ENCODE measurements around the gene CENPA.
A peak's percentile ranks its signal among the peaks of the same experiment; 100 is the strongest.

Gene CENPA

DNA sequence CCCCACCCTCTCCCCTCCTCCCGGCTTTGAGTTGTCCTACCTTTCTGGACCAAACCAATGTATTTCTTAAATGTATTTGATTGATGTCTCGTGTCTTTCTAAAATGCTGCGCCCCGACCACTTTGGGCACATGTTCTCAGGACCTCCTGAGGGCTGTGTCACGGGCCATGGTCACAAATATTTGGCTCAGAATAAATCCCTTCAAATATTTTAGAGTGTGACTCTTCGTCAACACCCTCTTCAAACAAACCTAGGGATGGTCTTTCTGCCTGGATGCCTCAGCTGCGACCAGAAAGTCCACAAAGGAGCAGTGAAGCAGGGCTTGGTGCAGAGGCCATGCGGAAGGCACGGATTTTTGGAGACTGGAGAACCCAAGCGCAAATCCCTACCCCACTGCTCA, 22.8 kb upstream of the CENPA start:
- no peak for DNase-seq (ENCODE audit: low spot score)

- DNase-seq (ENCODE audit: low spot score) = peak; percentile 76
Observed at GRCh38 chr2:26764078-26764887, 21.6 kb upstream of the CENPA start, which contains the start of gene SLC35F6. TSS of gene SLC35F6 (plus strand) at chr2:26764284. CDS start at chr2:26764350, 66 bp downstream.

GRCh38 chr2:26764906-26765305, 20.9 kb upstream of the CENPA start:
- DNase-seq (ENCODE audit: low spot score) = no peak

DNA sequence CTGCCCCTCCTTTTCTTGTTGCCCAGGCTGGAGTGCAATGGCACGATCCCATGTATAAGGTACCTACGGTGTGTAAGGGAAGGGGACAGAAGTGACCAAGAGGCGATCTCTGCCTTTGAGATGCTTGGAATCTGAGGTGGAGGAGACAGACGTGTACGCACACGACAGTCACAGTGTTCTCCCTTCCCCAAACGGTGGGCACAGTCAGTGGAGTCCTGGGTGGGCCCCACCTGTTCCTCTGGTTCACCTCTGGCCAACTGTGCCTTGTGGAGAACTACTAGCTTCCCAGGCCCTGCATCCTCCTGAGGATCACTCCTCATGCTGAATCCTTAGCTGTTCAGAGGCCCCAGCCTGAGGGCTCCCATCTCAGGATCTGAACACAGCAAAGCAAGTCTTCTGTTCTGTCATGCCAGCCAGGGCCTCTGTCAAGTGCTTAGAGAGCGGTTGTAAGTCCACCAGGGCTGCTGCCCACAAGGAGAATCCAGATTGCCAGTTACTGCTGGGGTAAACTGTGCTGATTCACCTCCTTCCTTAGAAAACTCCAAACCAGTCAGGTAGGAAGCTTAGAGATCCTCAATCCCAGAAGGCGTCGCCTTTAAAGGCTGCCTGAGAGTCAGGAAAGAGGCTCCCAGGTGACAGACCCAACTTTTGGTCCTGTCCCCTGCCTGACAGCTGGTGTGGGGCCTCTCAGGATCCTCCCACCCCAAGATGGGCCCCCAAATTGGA, 20.2 kb upstream of the CENPA start:
- DNase-seq (ENCODE audit: low spot score) = no peak

DNA sequence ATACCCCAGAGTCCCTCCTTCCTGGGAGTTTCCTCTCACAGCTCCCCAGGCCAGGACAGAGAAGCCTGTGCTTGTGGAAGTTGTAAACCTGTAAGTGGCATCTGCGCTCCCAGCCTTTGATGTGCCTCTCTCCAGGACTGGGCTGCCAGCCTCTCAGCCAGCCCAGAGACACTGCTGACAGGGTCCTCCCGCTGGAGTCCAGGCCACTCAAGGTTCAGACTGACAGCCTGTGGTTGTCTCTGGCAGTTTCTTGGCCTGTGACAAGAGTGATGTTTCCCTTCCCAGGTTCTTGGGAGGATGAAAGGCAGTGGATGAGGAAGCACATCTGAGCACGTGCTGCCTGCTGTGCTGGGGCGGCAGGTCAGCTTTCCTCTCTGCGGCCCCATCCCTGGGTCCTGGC, 18.7 kb upstream of the CENPA start:
- no peak for DNase-seq (ENCODE audit: low spot score)

- no peak for DNase-seq (ENCODE audit: low spot score)
Observed at GRCh38 chr2:26767894-26768487, 17.9 kb upstream of the CENPA start.

DNA sequence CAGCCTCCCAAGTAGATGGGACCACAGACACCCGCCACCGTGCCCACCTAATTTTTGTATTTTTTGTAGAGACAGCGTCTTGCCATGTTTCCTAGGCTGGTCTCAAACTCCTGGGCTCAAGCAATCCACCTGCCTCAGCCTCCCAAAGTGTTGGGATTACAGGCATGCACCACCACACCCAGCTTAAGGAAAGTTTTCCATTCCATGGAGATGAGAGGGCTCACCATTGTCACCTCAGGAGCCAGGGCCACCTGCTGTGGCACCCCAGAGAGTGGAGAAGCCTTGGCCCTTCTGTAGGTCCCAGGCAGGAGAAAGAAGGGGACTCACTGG, 17.1 kb upstream of the CENPA start:
- no peak for DNase-seq (ENCODE audit: low spot score)

DNA sequence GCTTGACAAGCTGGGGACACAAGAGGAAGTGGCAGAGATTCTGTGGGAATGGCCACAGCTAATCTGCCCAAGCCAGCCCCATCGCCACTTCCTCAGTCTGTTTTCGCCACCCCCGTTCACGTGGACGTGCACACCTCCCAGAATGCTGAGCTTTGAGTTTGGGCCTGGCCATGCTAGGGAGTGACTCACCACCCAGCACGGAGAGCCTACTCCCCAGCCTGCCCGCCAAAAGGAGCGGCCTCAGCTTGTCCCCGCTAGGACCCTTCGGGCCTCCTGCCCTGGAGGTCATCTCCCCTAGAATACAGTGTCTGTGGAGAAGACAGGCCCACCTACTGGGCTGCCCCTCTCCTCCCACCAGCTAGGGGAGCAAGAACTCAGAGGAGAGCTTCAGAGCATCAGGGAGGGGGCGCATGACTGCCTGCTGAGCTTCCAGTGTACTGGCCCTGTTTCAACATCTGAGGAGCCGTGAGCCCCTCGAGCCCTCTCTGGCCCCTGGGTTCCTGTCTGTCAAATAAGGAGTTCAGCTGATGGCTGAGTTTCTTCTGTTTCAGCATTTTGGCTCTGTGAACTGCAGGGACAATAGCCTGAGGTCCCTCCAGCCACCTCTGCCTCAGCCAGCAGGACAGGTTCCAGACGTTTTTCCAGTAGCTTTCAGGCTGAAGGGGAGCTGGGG, 16.6 kb upstream of the CENPA start:
- DNase-seq (ENCODE audit: low spot score) = peak; percentile 26

DNA sequence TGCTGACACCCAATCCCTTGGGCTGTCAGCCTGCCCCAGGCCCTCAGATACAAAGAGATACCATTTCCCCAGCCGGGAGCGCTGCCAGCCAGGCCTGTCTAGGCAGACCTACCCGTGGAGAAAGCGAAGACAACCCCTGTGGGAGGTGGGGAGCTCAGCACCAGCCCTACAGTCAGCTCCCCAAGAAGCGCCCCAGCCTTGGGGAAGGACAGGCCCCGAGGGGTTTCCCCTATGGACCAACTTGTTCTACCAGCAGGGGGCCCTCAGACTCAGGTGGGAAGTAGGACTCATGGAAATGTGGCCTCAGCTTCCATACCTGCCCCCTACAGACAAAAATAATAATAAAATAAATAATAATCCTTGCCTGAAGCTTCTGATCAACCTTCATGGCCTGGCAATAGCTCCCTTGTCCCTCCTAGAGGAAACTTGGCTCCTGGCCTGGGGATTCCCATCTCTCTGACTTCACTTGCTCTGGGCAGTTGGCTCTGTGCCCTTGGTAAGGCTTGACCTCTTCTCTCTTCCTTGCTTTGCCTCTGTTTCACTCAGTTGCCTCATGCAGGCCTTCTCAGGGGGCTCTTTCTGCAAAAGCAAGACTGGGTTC, 14.8 kb upstream of the CENPA start:
- DNase-seq (ENCODE audit: low spot score) = peak; percentile 12

- DNase-seq (ENCODE audit: low spot score) = peak; percentile 22
Observed at GRCh38 chr2:26772064-26773001, 13.5 kb upstream of the CENPA start.

DNA sequence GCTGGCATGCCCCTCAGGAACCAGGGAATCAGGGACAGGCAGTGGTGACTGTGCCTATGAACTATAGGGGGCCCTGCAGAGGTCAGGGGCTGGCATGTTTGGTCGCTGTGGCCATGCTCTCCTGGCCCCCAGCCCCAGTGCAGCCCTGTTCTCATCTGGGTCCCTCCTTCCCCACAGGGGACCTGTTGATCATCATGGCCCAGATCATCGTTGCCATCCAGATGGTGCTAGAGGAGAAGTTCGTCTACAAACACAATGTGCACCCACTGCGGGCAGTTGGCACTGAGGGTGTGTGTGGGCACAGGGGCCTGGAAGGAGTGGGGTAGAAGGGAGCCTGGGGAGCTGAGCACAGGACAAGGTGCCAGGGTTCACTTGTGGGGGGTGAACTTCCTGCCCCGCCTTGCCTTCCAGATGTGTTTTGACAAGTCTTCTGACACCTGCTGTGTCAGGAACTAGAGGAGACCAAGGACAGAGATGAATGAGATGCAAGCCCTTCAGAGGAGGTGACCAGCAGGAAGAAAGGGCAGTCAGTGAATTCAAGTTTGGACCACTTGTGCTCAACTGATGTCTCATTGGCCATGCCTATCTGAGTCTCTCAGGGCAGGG, 9.6 kb upstream of the CENPA start:
- no peak for DNase-seq (ENCODE audit: low spot score)

DNA sequence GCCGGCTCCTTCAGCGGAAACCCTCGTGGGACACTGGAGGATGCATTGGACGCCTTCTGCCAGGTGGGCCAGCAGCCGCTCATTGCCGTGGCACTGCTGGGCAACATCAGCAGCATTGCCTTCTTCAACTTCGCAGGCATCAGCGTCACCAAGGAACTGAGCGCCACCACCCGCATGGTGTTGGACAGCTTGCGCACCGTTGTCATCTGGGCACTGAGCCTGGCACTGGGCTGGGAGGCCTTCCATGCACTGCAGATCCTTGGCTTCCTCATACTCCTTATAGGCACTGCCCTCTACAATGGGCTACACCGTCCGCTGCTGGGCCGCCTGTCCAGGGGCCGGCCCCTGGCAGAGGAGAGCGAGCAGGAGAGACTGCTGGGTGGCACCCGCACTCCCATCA, 7.8 kb upstream of the CENPA start:
- no peak for DNase-seq (ENCODE audit: low spot score)

- DNase-seq (ENCODE audit: low spot score) = no peak
Observed at GRCh38 chr2:26778507-26778906, 7.3 kb upstream of the CENPA start.

GRCh38 chr2:26780203-26780760, 5.6 kb upstream of the CENPA start:
- DNase-seq (ENCODE audit: low spot score) = no peak

DNA sequence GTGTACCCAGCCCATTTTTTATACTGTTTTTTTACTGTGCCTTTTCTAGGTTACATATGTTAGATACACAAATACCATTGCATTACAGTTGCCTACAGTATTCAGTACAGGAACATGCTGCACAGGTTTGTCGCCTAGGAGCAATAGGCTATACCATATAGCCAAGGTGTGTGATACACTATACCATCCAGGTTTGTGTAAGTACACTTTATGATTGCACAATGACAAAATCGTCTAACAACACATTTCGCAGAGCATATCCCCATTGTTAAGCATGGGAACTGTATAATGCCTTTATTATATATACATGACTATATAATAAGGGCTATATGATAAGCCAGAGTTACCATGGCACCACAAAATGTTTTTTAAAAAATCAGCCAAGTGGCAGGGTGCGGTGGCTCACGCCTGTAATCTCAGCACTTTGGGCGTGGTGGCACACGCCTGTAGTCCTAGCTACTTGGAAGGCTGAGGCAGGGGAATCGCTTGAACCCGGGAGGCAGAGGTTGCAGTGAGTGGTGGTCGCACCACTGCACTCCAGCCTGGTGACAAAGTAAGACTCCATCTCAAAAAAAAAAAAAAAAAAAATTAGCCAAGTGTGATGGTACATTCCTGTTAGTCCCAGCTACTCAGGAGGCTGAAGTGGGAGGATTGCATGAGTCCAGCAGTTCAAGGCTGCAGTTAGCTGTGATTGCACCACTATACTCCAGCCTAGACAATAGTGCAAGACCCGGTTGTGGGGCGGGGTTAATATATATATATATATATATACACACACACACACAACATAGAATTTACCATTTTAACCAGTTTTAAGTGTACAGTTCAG, 2.8 kb upstream of the CENPA start:
- no peak for DNase-seq (ENCODE audit: low spot score)

- DNase-seq (ENCODE audit: low spot score) = no peak
Observed at GRCh38 chr2:26784570-26785234, 1.2 kb upstream of the CENPA start.

GRCh38 chr2:26786207-26787028, 562 bp downstream of the CENPA start:
- DNase-seq (ENCODE audit: low spot score) = no peak

- no peak for DNase-seq (ENCODE audit: low spot score)
Observed at GRCh38 chr2:26792720-26793119, 6.9 kb downstream of the CENPA start.
